WTC11 (cell line): ENCODE data around the gene CDH1. TPM values are rescaled to one million over a fixed set of nuclear protein-coding genes. Genes with fewer than 3 reads are reported as not detected.

Source experiments
- ATAC-seq: fragments of 200-7000 bp; cut with Tn5 transposase; 2 replicates; pipeline ENCODE4 v1.10.0; 2021; ENCODE audit warnings: mild to moderate bottlenecking, moderate library complexity
- CTCF ChIA-PET: fragments of 300-600 bp; sonication (Branson Sonifier 250); formaldehyde crosslinking; loops from one replicate; lab custom pipeline; 2021; ENCODE audit warnings: antibody characterized with exemption; lab: Charles Lee
- POLR2A ChIA-PET: fragments of 350-600 bp; sonication (Branson Sonifier 250); formaldehyde crosslinking; loops from one replicate; lab custom pipeline; 2021; ENCODE audit warnings: antibody characterized with exemption; lab: Charles Lee
- DNase-seq: peaks from one replicate; pipeline ENCODE4 v3.0.0; 2021; ENCODE audit warnings: low spot score
- H3K27ac Mint-ChIP-seq: 2 replicates; pipeline ENCODE4 v1.8.0; 2021; ENCODE audit warnings: mixed read lengths
- H3K27me3 Mint-ChIP-seq: 2 replicates; pipeline ENCODE4 v1.8.0; 2021; ENCODE audit warnings: low read depth, mild to moderate bottlenecking, moderate library complexity, mixed read lengths
- H3K36me3 Mint-ChIP-seq: 2 replicates; pipeline ENCODE4 v1.8.0; 2021; ENCODE audit warnings: mixed read lengths
- H3K4me1 Mint-ChIP-seq: 2 replicates; pipeline ENCODE4 v1.8.0; 2022; ENCODE audit warnings: mixed read lengths
- H3K4me3 Mint-ChIP-seq: 2 replicates; pipeline ENCODE4 v1.8.0; 2021; ENCODE audit warnings: mild to moderate bottlenecking, moderate library complexity, mixed read lengths
- H3K9me3 Mint-ChIP-seq: 2 replicates; pipeline ENCODE4 v1.8.0; 2021; ENCODE audit warnings: mixed read lengths
- ARID4B ChIP-seq: sonication (generic); formaldehyde crosslinking; IDR thresholded peaks from 2 replicates; pipeline ENCODE4 v1.8.0; 2023; ENCODE audit warnings: missing genetic modification reagents, mild to moderate bottlenecking, borderline replicate concordance
- CREB1 ChIP-seq: sonication (generic); formaldehyde crosslinking; IDR thresholded peaks from 2 replicates; pipeline ENCODE4 v1.8.0; 2023; ENCODE audit warnings: mild to moderate bottlenecking, missing genetic modification reagents
- ESRRA ChIP-seq: sonication (generic); formaldehyde crosslinking; IDR thresholded peaks from 2 replicates; pipeline ENCODE4 v1.8.1; 2022; ENCODE audit warnings: mild to moderate bottlenecking, missing genetic modification reagents, borderline replicate concordance
- HMGA2 ChIP-seq: fragments of 250-450 bp; sonication (Bioruptor Pico); IDR thresholded peaks from 2 replicates; pipeline ENCODE4 v1.4.0; 2021; ENCODE audit warnings: mild to moderate bottlenecking, moderate library complexity
- IRF1 ChIP-seq: sonication (generic); formaldehyde crosslinking; IDR thresholded peaks from 2 replicates; pipeline ENCODE4 v1.8.0; 2023; ENCODE audit warnings: missing genetic modification reagents
- JAZF1 ChIP-seq: fragments of 250-450 bp; sonication (Bioruptor Pico); IDR thresholded peaks from 2 replicates; pipeline ENCODE4 v1.9.0; 2021; ENCODE audit warnings: moderate library complexity, mild to moderate bottlenecking, inconsistent platforms
- NFATC4 ChIP-seq: fragments of 250-450 bp; sonication (Bioruptor Pico); IDR thresholded peaks from 2 replicates; pipeline ENCODE4 v1.9.0; 2021; ENCODE audit warnings: mild to moderate bottlenecking
- NFE2L1 ChIP-seq: sonication (generic); formaldehyde crosslinking; IDR thresholded peaks from 2 replicates; pipeline ENCODE4 v1.8.1; 2023; ENCODE audit warnings: missing genetic modification reagents
- TEAD4 ChIP-seq: sonication (generic); formaldehyde crosslinking; IDR thresholded peaks from 2 replicates; pipeline ENCODE4 v1.8.0; 2022; ENCODE audit warnings: mild to moderate bottlenecking, missing genetic modification reagents
- ZNF121 ChIP-seq: sonication (generic); formaldehyde crosslinking; IDR thresholded peaks from 2 replicates; pipeline ENCODE4 v1.8.0; 2023; ENCODE audit warnings: missing genetic modification reagents
- ZNF219 ChIP-seq: sonication (generic); formaldehyde crosslinking; IDR thresholded peaks from 2 replicates; pipeline ENCODE4 v1.8.0; 2023; ENCODE audit warnings: missing genetic modification reagents, mild to moderate bottlenecking, borderline replicate concordance
- ZNF263 ChIP-seq: sonication (generic); formaldehyde crosslinking; IDR thresholded peaks from 2 replicates; pipeline ENCODE4 v1.8.1; 2022; ENCODE audit warnings: low read depth, mild to moderate bottlenecking, moderate library complexity, missing genetic modification reagents
- ZNF425 ChIP-seq: fragments of 250-450 bp; sonication (Bioruptor Pico); conservative IDR thresholded peaks from 2 replicates; pipeline ENCODE4 v1.9.0; 2021; ENCODE audit warnings: mild to moderate bottlenecking
- total RNA-seq: library from RNA; stranded (reverse); gene quantifications from 3 replicates; pipeline ENCODE4 v1.2.3, GENCODE V29; 2021
- TF ChIP-seq, protein P1 (sequence below): sonication (generic); formaldehyde crosslinking; IDR thresholded peaks from 2 replicates; pipeline ENCODE4 v1.8.1; 2022; ENCODE audit warnings: mild to moderate bottlenecking, missing genetic modification reagents, moderate library complexity, borderline replicate concordance
- TF ChIP-seq, protein P2 (sequence below): fragments of 250-450 bp; sonication (Bioruptor Pico); IDR thresholded peaks from 2 replicates; pipeline ENCODE4 v1.8.0; 2021; ENCODE audit warnings: mild to moderate bottlenecking

CDH1 gene
- total RNA-seq, 1 experiment from 2014 or later, result 278 TPM

GRCh38 chr16:68768771-68769170 is 31.7 kb downstream of the CDH1 start (continued):
- TF ChIP-seq ARID4B (CRISPR knock-in tag), result no peak
- TF ChIP-seq CREB1 (CRISPR knock-in tag), result no peak
- no peak for TF ChIP-seq ZNF425 (CRISPR knock-in tag)
- TF ChIP-seq HMGA2 (CRISPR knock-in tag), result no peak
- TF ChIP-seq, protein P1, sequence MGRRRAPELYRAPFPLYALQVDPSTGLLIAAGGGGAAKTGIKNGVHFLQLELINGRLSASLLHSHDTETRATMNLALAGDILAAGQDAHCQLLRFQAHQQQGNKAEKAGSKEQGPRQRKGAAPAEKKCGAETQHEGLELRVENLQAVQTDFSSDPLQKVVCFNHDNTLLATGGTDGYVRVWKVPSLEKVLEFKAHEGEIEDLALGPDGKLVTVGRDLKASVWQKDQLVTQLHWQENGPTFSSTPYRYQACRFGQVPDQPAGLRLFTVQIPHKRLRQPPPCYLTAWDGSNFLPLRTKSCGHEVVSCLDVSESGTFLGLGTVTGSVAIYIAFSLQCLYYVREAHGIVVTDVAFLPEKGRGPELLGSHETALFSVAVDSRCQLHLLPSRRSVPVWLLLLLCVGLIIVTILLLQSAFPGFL (CRISPR knock-in tag), result no peak
- no peak for TF ChIP-seq ZNF219 (CRISPR knock-in tag)
- no peak for TF ChIP-seq IRF1
- TF ChIP-seq, all 79 proteins: peak for 0

- Mint-ChIP-seq H3K4me1 (peaks cover 26% of the 10 kb centered on the region), H3K36me3 (peaks cover 32% of the 10 kb centered on the region), H3K4me3 (no peak overlapping the region), H3K27me3 (no peaks in the 10 kb centered on the region), H3K9me3 (no peaks in the 10 kb centered on the region), H3K27ac (peak overlapping the region; percentile 60)
- no peak for TF ChIP-seq JAZF1 (CRISPR knock-in tag)
- no peak for TF ChIP-seq ZNF121 (CRISPR knock-in tag)
- no peak for TF ChIP-seq ESRRA
- no peak for TF ChIP-seq NFE2L1
- TF ChIP-seq NFATC4 (CRISPR knock-in tag), result no peak
- TF ChIP-seq, protein P2, sequence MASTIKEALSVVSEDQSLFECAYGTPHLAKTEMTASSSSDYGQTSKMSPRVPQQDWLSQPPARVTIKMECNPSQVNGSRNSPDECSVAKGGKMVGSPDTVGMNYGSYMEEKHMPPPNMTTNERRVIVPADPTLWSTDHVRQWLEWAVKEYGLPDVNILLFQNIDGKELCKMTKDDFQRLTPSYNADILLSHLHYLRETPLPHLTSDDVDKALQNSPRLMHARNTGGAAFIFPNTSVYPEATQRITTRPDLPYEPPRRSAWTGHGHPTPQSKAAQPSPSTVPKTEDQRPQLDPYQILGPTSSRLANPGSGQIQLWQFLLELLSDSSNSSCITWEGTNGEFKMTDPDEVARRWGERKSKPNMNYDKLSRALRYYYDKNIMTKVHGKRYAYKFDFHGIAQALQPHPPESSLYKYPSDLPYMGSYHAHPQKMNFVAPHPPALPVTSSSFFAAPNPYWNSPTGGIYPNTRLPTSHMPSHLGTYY, result no peak
- ATAC-seq (no peak; the same call in 1 of the 2 replicates), DNase-seq (no peak)
- CTCF ChIA-PET, result interaction anchor here (1.6 kb wide), 1 partner anchor 64 kb away, joined by 4 read pairs; no protein-coding TSS in a partner anchor
- POLR2A ChIA-PET, result no interaction called here
Measured at GRCh38 chr16:68770671-68771070, 33.6 kb downstream of the CDH1 start.

- Mint-ChIP-seq H3K27me3 (no peaks in the 10 kb centered on the region), H3K4me1 (peaks cover 28% of the 10 kb centered on the region), H3K27ac (peak overlapping the region; percentile 45; the same call in 1 of the 2 replicates), H3K9me3 (no peaks in the 10 kb centered on the region), H3K36me3 (peaks cover 28% of the 10 kb centered on the region), H3K4me3 (no peak overlapping the region)
- DNase-seq (no peak), ATAC-seq (no peak)
- POLR2A ChIA-PET, result interaction anchor here (0.5 kb wide), 1 partner anchor 121 kb away, joined by 4 read pairs; no protein-coding TSS in a partner anchor
- no peak for TF ChIP-seq ZNF263 (CRISPR knock-in tag)
- TF ChIP-seq TEAD4 (CRISPR knock-in tag), result no peak
- no peak for TF ChIP-seq ZNF219 (CRISPR knock-in tag)
- CTCF ChIA-PET, result interaction anchor here (0.9 to 1.6 kb wide), 2 partner anchors 29 to 65 kb away, joined by 3 to 4 read pairs; no protein-coding TSS in a partner anchor
Measured at GRCh38 chr16:68772030-68772681, 35.1 kb downstream of the CDH1 start.
